OCI-LY1 (cell line): ENCODE measurements around the gene TMEM140.

Experiments
- H2AFZ ChIP-seq: fragments of 200-600 bp; sonication (generic), shearing (Covaris generic); 2 replicates; pipeline ENCODE4 v1.6.0; 2014; ENCODE audit warnings: antibody characterized with exemption, mild to moderate bottlenecking, low read length
- H3F3A ChIP-seq: fragments of 200-600 bp; sonication (generic), shearing (Covaris generic); 2 replicates; pipeline ENCODE4 v1.6.0; 2014; ENCODE audit warnings: mild to moderate bottlenecking, antibody characterized with exemption, low read length, moderate library complexity; ENCODE audit not compliant: insufficient read depth
- H3K27ac ChIP-seq: fragments of 200-600 bp; sonication (generic); 2 replicates; pipeline ENCODE4 v1.5.1; 2014; ENCODE audit warnings: low read length, mixed run types, mild to moderate bottlenecking, low read depth; ENCODE audit not compliant: poor library complexity, severe bottlenecking
- H3K27me3 ChIP-seq: fragments of 200-600 bp; sonication (generic); 2 replicates; pipeline ENCODE4 v1.6.0; 2014; ENCODE audit warnings: antibody characterized with exemption, mild to moderate bottlenecking, low read length, moderate library complexity; ENCODE audit not compliant: insufficient read depth
- H3K36me3 ChIP-seq: fragments of 200-600 bp; sonication (generic); 2 replicates; pipeline ENCODE4 v1.6.1; 2014; ENCODE audit warnings: mild to moderate bottlenecking, antibody characterized with exemption, low read length, moderate library complexity, mixed read lengths; ENCODE audit not compliant: insufficient read depth
- H3K4me1 ChIP-seq: fragments of 200-600 bp; sonication (generic); 2 replicates; pipeline ENCODE4 v1.5.1; 2014; ENCODE audit warnings: mild to moderate bottlenecking, low read length, moderate library complexity; ENCODE audit not compliant: insufficient read depth, severe bottlenecking
- H3K4me2 ChIP-seq: fragments of 200-600 bp; sonication (generic), shearing (Covaris generic); 2 replicates; pipeline ENCODE4 v1.6.1; 2014; ENCODE audit warnings: low read length
- H3K4me3 ChIP-seq: fragments of 200-600 bp; sonication (generic); 2 replicates; pipeline ENCODE4 v1.5.1; 2014; ENCODE audit warnings: low read length, low read depth, mild to moderate bottlenecking, mixed read lengths; ENCODE audit not compliant: poor library complexity, severe bottlenecking
- H3K79me2 ChIP-seq: fragments of 200-600 bp; shearing (Covaris generic); 2 replicates; pipeline ENCODE4 v1.6.1; 2016; ENCODE audit warnings: mixed run types, low read length, mixed read lengths; ENCODE audit not compliant: insufficient read depth
- H3K9ac ChIP-seq: fragments of 200-600 bp; sonication (generic), shearing (Covaris generic); 2 replicates; pipeline ENCODE4 v1.6.1; 2014; ENCODE audit warnings: mild to moderate bottlenecking, low read length, mixed read lengths
- H3K9me2 ChIP-seq: fragments of 200-600 bp; sonication (generic), shearing (Covaris generic); 2 replicates; pipeline ENCODE4 v1.6.1; 2014; ENCODE audit warnings: low read depth, mild to moderate bottlenecking, low read length, mixed read lengths
- H3K9me3 ChIP-seq: fragments of 200-600 bp; shearing (Covaris generic); 2 replicates; pipeline ENCODE4 v1.6.1; 2014; ENCODE audit warnings: low read length, mixed read lengths
- H4K20me1 ChIP-seq: fragments of 200-600 bp; sonication (generic), shearing (Covaris generic); 2 replicates; pipeline ENCODE4 v1.6.0; 2016; ENCODE audit warnings: mild to moderate bottlenecking, low read length; ENCODE audit not compliant: insufficient read depth
- EZH2 ChIP-seq: fragments of 200-600 bp; sonication (generic), shearing (Covaris generic); IDR thresholded peaks from 2 replicates; pipeline ENCODE4 v1.8.0; 2017; ENCODE audit warnings: borderline replicate concordance, mixed run types, mild to moderate bottlenecking, antibody characterized with exemption, low read length, moderate library complexity, mixed read lengths
- TF ChIP-seq, protein P1 (sequence below): fragments of 200-600 bp; sonication (generic), shearing (Covaris generic); IDR thresholded peaks from 2 replicates; pipeline ENCODE4 v1.5.1; 2017; ENCODE audit warnings: mild to moderate bottlenecking, antibody characterized with exemption, low read length, moderate library complexity, mixed read lengths

The TMEM140 gene

DNA sequence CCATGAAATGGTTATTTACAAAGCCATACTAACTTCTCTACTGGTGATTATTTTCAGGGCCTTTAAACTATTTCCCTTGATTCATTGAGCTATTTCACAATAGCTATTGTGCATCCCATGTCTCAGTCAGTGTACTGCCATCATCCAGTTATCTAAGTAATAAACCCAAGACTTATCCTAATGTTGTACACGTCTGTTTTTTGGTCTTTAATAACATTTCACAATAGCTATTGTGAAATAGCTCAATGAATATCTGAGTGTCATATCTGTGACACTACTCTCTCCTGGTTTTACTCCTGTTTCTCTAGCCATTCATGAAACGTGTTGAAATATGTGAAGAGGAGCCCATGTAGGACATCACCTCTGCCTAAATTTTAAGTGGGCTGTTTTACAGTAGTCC lies 36.5 kb upstream of the TMEM140 start:
- Histone ChIP-seq H3K9me2 (no peaks in the 10 kb centered on the region), H2AFZ (no peak overlapping the region), H3K27ac (no peak overlapping the region), H3K9me3 (no peaks in the 10 kb centered on the region), H3K79me2 (no peaks in the 10 kb centered on the region), H3F3A (no peaks in the 10 kb centered on the region), H4K20me1 (no peaks in the 10 kb centered on the region), H3K36me3 (no peaks in the 10 kb centered on the region), H3K4me2 (no peak overlapping the region), H3K27me3 (no peaks in the 10 kb centered on the region), H3K9ac (no peak overlapping the region), H3K4me1 (no peaks in the 10 kb centered on the region), H3K4me3 (no peak overlapping the region)
- TF ChIP-seq EZH2, result no peak
- TF ChIP-seq, protein P1, sequence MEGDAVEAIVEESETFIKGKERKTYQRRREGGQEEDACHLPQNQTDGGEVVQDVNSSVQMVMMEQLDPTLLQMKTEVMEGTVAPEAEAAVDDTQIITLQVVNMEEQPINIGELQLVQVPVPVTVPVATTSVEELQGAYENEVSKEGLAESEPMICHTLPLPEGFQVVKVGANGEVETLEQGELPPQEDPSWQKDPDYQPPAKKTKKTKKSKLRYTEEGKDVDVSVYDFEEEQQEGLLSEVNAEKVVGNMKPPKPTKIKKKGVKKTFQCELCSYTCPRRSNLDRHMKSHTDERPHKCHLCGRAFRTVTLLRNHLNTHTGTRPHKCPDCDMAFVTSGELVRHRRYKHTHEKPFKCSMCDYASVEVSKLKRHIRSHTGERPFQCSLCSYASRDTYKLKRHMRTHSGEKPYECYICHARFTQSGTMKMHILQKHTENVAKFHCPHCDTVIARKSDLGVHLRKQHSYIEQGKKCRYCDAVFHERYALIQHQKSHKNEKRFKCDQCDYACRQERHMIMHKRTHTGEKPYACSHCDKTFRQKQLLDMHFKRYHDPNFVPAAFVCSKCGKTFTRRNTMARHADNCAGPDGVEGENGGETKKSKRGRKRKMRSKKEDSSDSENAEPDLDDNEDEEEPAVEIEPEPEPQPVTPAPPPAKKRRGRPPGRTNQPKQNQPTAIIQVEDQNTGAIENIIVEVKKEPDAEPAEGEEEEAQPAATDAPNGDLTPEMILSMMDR, result no peak

DNA sequence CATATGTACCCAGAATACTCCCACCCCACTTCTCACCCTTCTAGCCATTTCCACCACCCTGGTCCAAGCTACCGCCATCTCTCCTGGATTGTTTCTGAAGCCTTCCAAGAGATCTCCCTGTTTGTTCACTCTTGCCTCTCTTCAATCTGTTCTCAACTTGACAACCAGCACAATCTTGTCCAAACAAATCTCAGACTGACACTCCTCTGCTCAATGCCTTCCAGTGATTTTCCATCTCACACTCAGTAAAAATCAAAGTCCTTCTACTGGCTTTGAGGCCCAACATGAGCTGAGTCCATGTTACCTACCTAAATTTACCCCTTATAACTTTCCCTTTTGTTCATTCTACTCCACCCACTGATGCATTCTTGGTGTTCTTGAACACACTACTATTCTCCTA lies 33.2 kb upstream of the TMEM140 start:
- Histone ChIP-seq H3K9ac (no peak overlapping the region), H3K27ac (no peak overlapping the region), H3K9me3 (no peaks in the 10 kb centered on the region), H2AFZ (no peak overlapping the region), H3K4me2 (no peak overlapping the region), H3K4me3 (no peak overlapping the region), H3F3A (no peaks in the 10 kb centered on the region), H3K36me3 (no peaks in the 10 kb centered on the region), H3K27me3 (no peaks in the 10 kb centered on the region), H3K4me1 (no peaks in the 10 kb centered on the region), H4K20me1 (no peaks in the 10 kb centered on the region), H3K9me2 (no peaks in the 10 kb centered on the region), H3K79me2 (no peaks in the 10 kb centered on the region)
- no peak for TF ChIP-seq EZH2
- TF ChIP-seq, protein P1, result no peak

DNA sequence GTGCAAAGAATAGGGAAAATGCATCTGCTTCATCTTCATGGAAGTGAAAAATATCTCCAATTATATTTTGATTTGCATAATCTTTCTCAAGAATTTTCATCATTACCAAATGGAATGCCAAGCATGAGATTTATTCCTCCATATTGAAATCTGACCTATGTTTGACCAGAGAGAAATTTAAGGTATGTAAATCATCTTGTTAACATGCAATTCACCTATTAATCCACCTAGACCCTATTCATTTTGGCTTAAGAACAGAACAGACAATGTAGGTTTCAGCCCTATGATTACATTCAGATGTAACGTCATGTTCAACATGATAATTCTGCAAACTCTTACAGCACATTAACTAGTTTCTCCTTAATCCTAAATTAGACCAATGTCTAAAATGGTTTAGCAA lies 30.8 kb upstream of the TMEM140 start:
- no peaks in the 10 kb centered on the region for H4K20me1 ChIP-seq
- H3K27ac ChIP-seq, result no peak overlapping the region
- no peaks in the 10 kb centered on the region for H3K4me1 ChIP-seq
- H3K4me2 ChIP-seq, result no peak overlapping the region
- no peaks in the 10 kb centered on the region for H3K9me2 ChIP-seq
- TF ChIP-seq, protein P1, result no peak
- TF ChIP-seq EZH2, result no peak
- no peak overlapping the region for H3K9ac ChIP-seq
- no peaks in the 10 kb centered on the region for H3K36me3 ChIP-seq
- H2AFZ ChIP-seq, result no peak overlapping the region
- H3K9me3 ChIP-seq, result no peaks in the 10 kb centered on the region
- H3K27me3 ChIP-seq, result no peaks in the 10 kb centered on the region
- H3K4me3 ChIP-seq, result no peak overlapping the region
- no peaks in the 10 kb centered on the region for H3F3A ChIP-seq
- H3K79me2 ChIP-seq, result no peaks in the 10 kb centered on the region
